ENCODE data around the gene SF3B4.

The SF3B4 gene

DNA sequence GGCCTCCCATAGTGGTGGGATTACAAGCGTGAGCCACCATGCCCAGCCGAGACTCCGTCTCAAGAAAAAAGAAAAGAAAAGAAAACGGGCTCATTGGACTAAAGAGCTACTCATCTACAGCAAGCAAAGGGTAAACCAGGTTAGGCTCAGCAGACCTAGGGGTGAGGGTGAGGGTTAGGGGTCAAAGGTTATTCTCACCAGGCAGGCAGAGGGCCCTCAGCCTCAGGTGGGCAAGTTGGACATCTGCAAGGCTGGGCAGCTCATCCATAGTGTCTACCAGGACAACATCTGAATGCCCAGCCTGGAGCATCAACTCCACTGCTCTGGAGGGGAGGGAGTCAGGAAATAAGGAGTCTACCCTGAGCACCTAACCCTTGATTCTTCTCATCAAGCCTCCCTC is 5.6 kb upstream of the SF3B4 start:
- no peak for DNase-seq (ENCODE audit: low read depth)

DNA sequence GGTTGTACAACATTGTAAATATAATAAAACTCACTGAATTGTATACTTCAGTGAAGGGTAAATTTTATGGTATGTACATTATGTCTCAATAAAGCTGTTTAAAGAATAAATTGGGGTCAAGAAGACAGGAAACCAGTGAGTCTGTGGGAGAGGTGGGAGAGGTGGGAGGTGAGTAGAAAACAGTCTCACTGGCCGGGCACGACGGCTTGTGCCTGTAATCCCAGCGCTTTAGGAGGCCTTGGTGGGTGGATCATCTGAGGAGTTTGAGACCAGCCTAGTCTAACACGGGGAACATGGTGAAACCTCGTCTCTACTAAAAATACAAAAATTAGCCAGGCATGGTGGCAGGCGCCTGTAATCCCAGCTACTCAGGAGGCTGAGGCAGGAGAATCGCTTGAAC is 4.9 kb upstream of the SF3B4 start:
- DNase-seq (ENCODE audit: low read depth): no peak

DNA sequence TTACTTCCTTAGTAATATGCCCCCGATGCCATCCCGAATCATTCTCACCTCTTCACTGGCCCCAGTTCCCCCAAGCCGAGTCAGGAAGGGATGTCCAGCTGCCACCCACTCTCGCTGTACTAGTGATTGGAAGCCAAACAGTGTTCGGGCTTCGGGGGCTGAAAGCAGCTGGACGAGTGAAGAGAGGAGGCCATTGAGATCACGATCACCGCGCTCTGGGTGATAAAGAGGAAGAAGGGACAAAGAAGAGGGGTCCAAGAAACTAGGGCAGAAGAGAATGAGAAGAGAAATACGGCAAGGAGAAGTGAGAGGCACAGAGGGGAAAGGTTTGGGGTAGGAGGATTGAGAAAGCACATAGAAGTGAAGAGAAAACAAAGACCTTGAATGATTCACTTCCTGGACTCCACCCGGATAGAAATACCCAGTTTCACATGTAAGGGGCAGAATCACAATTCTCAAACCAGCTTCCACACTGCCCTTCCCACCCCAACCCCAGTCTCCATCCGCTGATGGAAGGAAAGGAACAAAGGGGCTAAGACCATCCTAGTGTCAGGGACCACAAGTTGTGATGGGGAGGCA is 3.7 kb upstream of the SF3B4 start:
- DNase-seq (ENCODE audit: low read depth): no peak

DNA sequence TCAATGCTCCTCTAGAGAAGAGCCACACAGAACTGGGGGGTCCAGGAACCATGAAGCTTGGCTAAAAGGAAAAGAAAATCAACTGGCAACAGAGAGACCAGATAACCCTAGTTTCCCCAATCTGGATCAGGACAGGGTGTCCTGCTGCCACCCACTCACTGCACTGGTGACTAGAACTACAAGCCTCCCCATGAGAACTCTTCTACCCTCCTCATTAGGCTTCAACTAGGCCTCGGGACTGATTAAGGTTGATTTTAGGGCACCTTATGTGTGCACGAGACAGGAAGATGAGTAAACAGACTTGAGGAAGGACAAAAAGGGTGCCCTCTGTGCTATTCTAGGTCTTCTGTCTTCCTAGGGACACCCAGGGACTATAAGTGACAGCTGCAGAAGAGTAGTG is 2.3 kb upstream of the SF3B4 start:
- no peak for DNase-seq (ENCODE audit: low read depth)

DNA sequence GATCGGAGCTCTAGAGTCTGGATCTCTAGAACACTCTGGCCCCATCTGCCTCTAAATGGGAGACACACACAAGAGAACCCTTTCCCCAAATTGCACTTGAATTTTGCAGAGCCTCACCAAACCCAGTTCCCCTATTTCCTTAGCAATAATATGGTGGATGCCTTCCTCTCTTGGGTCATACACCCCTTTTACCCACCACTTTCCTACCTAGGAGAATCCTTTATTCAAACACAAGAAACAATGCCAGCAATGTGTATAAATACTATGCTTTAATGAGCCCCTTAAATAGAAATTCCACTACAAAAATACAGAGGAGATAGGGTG is 760 bp upstream of the SF3B4 start:
- no peak for DNase-seq (ENCODE audit: low read depth)

DNA sequence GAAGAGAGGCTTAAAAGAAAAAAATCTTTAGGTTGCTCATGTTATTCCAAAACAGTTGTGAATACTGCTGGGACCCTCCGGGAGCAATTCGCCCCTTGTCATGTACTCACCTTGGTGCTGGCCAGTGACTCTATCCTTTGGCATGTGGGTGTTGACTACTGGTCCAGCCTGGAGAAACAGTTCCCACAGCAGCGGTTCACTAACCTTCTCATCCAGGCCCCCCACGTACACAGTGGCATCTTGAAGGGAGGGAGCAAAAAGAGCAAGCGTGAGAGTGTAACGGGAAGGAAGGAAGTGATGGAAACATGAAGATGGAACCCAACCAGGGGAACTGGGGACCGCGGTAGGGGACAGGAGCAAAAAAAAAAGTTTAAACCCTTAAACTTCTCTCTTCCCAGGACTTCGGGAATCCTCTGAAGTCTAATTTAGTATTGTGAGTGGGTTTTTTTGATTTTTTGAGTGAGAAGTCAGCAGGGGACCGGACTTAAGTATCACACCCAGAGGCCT is 494 bp downstream of the SF3B4 start:
- no peak for DNase-seq (ENCODE audit: low read depth)

DNA sequence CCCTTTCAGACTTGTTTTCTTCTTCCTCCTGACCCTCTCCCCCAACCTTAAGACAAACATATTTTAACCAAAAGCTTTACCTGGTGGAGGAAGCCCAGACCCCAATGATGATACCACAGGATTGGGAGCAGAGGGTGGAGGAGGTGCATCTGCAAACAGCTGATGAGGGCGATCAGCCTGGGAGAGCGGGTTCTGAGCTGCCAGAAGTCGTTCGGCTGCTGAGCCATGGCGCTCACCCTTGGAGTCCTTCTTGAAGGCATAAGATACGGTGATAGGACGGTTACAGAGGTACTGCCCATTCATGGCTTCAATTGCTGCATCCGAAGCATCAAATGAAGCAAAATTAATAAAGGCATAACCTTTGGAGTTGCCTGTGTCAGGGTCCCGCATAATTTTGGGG is 1.3 kb downstream of the SF3B4 start:
- no peak for DNase-seq (ENCODE audit: low read depth)

DNA sequence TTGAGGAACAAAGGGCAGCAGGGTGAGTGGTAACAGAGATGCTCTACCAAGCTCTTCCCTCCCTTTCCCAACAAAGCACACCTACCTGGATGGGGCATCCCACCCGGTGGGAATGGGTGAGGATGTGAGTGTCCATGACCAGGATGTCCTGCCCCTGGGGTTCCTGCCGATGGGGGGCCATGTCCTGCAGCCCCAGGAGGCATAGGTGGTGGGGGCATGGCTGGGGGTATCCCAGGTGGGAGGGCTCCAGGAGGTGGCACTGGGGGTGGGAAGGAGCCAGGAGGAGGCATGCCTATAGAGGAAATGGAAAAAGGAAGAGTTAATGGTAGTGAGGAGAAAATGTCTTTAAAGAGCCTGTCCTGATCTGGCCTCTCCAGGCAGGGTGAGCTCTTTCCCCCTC is 1.9 kb downstream of the SF3B4 start:
- DNase-seq (ENCODE audit: low read depth): no peak

DNA sequence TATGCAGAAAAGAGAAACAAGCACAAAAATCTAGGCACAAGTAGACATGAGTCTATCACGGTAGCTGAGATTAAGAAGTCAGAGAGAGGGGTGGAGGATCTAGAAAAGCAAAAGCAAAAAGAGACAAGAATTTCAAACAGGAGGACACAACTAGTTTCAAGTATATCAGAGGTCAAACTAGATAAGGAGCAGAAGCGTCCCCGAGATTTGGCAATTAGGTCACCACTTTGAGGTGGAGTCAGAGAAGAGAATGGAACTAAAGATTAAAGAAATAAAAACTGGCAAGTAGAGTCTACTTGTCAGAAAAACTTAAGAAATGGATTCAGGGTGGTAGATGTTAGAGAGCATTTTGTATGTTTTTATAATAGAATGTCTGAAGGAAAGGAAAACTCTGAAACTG is 2.3 kb downstream of the SF3B4 start:
- no peak for DNase-seq (ENCODE audit: low read depth)

DNA sequence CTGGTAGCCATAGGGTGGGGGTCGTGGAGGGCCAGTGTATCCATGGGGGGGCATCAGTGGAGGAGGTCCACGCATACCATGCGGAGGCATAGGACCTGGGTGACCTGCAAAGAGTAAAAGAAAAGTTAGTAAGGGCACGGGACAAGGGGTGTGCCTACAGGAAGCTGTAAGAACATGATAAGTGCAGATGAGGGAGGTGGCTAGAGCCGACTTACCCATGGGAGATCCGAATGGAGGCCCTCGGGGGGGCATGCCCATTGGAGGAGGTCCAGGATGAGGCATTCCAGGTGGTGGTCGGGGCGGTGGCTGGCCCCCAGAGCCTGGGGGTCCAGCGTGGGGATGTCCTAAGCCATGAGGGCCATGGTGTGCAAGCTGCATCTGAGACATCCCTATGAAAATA is 4.0 kb downstream of the SF3B4 start:
- DNase-seq (ENCODE audit: low read depth): no peak

DNA sequence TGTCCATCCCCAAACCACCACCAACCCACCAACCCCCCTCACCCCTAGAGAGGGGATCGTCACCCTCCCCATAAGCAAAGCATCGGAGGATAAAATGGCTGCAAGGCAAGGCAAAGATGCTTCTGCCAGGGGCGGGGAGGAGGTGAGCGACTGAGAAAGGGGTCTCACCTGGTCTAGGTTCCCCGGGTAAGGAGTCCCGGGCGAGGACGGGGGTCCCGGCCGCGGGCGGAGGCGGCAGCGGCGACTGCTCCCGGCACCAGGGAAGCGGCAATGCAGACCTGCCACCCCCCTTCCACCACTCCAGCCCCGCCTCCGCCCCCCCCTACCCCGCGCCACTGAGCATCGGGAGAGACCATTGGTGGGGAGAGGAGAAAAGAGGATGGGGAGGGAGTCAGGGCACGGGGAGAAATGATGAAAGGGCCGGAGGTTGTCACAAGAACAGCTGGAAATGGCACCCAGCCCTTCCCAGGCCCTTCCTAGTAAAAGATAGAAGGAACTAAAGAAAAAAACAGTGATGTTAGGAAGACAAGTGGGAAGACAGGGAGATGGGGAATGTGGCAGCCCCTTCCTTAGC is 9.9 kb downstream of the SF3B4 start, which contains the start of gene SV2A:
SV2A (minus strand) TSS at position 274 of the 574 bp plus-strand sequence. CDS start 4,004 bp downstream, outside the sequence.
- peak; percentile 34 for DNase-seq (ENCODE audit: low read depth)

DNA sequence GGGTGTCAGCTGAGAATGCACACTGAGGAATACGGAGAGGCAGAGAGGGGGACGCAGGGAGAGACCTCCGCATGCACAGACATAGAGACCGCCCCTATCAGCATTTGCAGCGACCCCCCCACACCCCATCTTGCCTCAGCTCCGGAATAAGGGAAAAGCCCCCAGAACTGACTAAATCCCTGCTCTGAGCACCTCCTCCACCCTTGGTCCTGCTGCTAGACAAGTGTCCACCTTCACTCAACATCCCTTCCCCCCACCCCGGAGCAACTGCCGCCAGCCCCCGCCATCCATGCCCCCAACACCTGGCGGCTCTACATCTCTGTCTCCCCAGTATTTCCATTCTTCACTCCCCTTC is 10.7 kb downstream of the SF3B4 start:
- DNase-seq (ENCODE audit: low read depth): no peak

DNA sequence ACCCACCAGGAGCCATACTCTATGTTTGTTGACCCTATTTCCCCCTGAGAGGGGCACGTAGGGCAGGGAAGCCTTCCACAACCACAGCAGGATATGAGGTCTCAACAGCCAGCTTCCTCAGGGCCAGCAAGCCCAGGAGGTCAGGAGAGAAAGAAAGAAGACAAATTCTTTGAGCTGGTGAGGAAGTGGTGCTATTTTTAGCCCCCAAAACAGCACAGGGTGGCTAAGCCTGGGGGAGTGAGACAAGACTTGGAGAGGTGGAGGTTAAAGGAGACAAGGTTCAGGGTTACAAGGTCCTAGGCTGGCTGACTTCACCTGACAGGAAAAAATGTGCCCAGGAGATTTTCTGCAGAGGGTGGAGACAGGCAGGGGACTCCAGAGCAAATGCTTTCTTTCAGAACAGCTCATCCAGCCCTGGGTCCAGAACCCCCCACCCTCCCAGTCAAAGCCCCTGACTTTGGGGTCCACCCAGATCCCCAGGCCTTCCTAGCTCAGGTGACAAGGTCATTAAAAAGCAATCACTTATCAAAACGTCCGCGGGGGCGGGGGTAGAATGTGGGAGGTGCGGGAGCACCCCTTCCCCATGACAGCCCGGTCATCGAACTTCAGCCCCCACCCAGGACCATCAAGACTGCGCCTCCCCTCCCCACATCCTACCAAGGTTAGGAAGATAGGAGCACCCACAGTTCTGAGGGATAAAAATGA is 11.3 kb downstream of the SF3B4 start:
- no peak for DNase-seq (ENCODE audit: low read depth)

DNA sequence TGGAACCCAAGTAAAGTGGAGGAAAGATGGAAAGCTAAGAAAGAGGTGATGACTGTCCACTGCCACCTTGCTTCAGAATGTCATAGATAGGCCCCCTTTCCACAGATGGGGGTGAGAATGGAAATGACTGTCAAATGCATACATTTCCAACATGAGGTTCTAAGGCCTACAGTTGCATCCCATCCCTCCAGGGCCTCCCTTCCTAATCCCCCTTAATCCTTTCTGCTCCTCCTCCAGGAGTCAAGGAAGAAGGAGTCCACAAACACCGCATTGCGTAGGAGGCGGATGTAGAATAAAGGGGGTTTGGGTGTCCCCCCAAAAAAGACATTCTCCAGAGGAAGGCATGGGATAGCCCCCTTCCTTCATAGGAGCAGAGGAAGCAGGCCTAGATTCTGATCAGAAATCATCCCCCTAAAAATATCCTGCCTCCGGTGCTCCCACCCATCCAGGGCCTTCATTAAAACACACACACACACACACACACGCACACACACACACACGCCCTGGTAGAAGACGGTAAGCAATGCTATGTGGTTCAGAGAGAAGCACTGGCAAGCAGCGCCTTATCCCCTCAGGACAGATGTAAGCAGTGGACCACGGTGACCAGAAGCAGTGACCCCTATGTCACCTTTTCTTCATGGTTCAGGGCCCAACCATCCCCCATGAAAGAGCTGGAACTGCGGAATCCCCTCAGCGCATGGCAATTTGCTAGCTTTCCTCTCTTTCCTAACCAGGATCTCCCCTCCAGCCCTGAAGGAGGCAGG is 12.0 kb downstream of the SF3B4 start:
- no peak for DNase-seq (ENCODE audit: low read depth)

DNA sequence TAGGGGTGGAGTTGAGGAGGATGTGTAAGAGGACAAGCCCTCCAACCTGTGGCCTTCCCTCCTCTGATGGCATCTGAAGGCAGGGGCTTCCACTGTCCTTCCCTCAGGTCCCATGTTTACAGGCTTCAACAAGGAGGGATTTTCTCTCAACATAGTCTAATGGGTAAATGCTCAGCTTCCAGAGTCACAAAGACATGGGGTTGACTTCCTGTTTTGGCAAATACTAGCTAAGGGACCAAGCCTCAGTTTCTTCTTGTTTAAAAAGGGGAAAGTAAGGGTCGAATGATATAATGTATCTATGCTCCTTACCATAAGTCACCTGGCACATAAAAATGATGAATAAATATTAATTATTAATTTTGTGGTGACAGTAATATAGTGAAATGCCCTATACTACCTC is 13.1 kb downstream of the SF3B4 start:
- DNase-seq (ENCODE audit: low read depth): no peak

DNA sequence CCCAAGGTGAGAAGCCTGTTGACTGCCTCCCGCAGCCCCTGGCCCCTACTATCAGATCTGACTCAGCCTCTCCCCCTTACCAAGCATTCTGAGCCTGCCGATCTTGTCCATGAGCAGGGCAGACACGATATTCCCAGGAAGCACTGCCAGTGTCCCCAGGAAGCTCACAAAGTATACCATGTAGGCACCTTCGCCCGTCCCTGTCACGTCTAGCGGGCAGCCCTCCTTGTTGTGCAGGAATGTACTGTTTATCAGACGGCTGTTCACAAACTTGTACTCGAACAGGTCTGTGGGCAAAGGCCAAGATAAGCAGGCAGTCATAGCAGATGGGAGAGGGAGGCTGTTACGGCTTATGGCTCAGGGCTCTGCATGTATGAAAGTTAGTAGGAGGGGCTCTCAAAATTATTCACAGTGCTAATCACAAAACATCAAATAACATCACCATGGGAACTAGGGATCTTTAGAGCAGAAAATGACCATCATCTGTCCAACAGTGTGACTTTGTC is 21.0 kb downstream of the SF3B4 start:
- DNase-seq (ENCODE audit: low read depth): no peak

DNA sequence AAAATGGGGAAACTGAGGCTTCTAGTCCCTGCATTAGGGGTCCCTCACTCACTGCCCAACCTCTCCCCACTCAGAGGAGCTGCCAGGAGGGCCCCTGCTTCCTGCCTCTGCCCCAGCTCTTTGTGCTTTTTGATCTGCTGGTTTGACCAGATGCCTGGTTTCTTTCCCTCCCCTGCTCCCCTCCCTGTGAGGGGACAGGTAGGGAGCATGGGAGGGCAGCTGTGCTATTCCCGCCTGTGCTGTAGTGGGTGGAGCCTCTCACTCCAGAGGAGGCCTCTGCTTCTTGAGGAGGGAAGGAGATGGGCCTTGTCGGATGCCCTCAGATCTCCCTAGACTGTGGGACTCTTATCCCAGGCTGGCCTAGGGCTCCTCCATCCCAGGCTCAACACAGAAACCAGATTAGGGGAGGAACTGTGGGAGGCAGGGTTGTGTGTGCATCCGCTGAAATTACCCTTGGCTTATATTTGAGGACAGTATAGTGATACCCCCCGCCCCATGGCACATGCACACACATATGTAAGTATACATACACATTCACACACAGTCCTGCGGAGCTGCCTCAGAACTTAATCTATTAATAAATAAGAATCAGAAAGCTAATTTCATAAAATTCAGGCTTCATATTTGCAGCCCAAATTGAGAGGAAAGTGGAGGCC is 23.6 kb downstream of the SF3B4 start:
- DNase-seq (ENCODE audit: low read depth): no peak

DNA sequence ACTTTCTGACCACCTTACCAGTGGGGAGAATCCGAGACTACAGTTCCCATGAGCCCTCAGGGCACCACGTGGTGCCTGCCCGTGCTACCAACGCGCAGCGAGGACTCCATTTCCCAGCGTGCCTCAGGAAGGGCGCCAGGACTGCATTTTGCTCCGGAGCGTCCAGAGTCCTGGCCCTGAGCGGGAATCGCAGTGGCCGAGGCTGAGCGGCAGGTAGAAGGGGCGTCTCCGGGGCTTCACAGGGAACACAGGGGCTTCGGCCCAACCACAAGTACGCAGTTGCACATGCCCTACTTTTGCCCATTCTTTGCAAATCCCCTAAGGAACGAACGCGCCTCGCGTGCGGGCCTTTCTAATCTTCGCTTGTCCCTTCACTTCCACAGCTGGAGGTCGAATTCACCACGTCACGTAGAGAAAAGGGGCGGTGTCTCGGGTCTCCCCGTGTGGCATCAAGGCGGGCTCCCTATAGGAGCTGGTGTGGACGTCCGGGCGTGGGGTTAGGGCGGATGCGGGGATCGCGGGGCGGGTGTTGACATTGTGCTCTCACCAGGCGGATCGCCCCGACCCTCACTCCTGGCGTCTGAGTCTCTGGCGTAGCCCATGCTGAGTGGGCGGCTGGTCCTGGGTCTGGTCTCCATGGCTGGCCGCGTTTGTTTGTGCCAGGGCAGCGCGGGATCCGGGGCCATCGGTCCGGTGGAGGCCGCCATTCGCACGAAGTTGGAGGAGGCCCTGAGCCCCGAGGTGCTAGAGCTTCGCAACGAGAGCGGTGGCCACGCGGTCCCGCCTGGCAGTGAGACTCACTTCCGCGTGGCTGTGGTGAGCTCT is 27.9 kb downstream of the SF3B4 start, which contains the start of gene BOLA1:
BOLA1 (plus strand) TSS at position 109 of the 825 bp plus-strand sequence; CDS start at position 601, 492 bp downstream.
- DNase-seq (ENCODE audit: low read depth): peak; percentile 74

DNA sequence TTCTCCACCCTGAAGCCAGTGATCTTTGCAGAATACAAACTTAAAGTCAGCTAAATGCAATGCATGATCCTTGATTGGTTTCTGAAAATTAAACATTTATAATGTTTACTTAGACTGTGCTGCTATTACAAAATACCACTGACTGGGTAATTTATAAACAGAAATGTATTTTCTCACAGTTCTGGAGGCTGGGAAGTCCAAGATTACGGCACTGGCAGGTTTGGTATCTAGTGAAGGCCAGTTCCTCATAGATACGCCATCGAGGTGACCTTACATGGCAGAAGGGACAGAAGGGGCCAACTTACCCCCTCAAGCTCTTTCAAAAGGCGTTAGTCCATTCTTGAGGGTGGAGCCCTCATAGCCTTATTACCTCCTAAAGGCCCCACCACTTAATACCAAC is 31.0 kb downstream of the SF3B4 start:
- no peak for DNase-seq (ENCODE audit: low read depth)

DNA sequence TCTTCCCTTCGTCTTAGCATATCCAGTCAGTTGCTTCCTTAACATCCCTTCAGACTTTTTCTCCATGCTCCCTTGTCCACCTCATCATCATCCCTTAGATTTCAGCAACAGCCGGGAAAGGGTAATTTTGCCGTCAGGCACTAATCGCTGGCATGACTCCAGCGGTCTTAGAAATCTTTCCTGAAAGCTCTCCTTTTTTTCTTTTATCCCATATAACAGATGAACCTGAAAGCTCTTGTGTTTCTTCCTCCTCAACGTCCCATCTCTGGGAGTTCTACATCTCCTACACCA is 38.7 kb downstream of the SF3B4 start:
- no peak for DNase-seq (ENCODE audit: low read depth)

DNA sequence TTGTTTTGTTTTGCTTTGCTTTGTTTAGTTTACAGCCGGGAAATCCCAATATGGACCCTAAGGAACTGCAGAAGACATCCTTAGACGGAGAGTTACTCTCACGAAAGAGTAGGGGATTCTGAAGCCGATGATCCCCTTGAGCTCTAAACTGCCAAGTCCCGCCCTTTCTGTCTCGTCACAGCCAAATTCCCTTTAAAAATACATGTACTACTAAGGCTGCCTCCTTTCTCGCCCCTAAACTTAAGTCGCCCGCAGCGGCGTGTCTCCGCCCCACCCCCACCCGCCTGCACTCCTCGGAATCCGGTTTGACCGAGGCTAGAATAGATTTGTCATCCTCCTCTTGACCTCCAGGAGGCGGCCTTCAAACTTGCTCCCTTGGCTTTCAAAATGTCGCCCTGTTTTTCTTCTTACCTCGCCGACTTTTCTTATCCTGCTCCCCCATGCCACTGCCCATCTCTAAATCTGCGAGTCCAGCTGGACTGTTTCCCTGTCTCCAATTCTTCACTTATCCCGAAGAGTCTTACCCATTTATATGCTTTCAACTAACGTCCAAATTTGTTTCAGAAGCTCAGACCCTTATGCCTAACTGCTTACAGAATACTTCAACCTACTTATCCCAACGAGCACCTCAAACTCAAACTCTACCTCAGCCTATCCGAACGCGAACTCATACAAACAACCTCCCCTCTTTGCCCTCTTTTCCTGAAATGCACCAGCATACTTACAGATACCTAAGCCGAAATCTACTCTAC is 39.2 kb downstream of the SF3B4 start:
- peak; percentile 68 for DNase-seq (ENCODE audit: low read depth)
